NOMO-1 treated with dmso at 0.1 percent for 144 hours (cell line): ENCODE measurements around the gene FURIN.
A peak's percentile ranks its signal among the peaks of the same experiment; 100 is the strongest.
"Not testable (repeated sequence)": the region's sequence is repeated elsewhere in the genome, so short reads cannot be mapped to it uniquely, and the experiment has no call there.

Source experiments
- DNase-seq: peaks from one replicate; lab custom pipeline; 2025; ENCODE audit not compliant: unreplicated experiment; lab: John Stamatoyannopoulos, UW

Gene FURIN

DNA sequence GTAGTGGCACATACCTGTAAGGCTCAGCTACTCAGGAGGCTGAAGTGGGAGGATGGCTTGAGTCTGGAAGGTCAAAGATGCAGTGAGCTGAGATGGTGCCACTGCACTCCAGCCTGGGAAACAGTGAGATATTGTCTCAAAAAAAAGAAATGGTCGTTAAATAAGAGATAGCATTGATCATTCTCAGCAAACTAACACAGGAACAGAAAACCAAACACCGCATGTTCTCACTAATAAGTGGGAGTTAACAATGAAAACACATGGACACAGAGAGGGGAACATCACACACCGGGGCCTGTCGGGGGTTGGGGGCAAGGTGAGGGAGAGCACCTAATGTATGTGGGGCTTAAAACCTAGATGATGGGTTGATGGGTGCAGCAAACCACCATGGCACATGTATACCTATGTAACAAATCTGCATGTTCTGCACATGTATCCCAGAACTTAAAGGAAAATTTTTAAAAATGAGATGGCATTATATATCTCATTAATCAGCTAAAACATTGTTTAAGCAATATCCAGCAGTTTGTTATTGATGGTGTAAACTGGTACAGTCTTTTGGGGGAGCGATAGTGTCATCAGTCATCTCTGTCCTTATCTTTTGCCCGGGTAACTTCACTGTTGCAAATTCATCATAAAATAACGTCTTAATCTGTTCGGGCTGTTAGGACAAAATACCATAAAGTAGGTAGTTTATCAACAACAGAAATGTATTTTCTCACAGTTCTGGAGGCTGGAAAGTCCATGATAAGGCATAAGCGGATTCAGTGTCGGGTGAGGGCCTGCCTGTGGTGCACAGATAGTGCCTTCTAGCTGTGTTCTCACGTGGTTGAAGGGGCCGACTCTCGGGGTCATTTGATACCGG is 33.0 kb downstream of the FURIN start:
- no peak for DNase-seq

DNA sequence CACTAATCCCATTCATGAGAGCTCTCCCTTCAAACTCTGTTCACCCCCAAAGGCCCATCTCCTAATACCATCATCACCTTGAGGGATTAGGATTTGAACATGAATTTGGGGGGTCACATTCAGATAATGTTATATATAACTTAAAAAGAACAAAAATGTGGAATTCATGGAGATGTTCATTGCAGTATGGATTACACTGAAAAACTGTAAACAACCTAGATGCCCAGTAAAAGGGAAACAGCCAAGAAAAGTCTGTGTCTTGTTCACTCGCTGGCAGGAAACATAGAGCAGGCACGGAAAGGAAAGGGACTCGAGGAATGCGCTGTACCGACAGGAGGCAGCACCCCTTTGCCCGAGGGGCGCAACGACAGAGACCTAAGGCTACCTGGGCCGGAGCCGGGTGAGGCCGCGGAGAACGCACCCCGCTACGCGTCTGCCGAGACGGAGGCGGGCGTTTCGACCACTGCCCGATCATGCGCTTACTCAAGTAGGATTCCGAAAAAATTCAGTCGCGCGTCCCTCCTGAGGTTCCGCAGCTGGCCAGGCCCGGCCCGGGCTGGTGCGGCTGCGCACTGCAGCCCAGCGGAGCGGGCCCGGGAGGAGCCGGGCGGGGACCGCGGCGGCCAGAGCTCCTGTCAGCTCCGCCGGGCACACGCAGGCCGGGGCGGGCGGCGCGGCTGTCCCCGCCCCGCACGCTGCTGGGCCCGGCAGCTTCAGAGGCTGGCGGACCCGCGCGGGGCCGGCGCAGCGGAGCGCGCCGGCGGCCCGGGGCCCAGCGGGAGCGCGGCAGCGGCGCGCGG is 33.9 kb downstream of the FURIN start:
- peak; percentile 84 for DNase-seq

- peak; percentile 61 for DNase-seq
Measured at GRCh38 chr15:90902840-90903732, 34.7 kb downstream of the FURIN start, which contains the start of gene MAN2A2. TSS of gene MAN2A2 (plus strand) at chr15:90903302. CDS start at chr15:90904208, 906 bp downstream.

DNA sequence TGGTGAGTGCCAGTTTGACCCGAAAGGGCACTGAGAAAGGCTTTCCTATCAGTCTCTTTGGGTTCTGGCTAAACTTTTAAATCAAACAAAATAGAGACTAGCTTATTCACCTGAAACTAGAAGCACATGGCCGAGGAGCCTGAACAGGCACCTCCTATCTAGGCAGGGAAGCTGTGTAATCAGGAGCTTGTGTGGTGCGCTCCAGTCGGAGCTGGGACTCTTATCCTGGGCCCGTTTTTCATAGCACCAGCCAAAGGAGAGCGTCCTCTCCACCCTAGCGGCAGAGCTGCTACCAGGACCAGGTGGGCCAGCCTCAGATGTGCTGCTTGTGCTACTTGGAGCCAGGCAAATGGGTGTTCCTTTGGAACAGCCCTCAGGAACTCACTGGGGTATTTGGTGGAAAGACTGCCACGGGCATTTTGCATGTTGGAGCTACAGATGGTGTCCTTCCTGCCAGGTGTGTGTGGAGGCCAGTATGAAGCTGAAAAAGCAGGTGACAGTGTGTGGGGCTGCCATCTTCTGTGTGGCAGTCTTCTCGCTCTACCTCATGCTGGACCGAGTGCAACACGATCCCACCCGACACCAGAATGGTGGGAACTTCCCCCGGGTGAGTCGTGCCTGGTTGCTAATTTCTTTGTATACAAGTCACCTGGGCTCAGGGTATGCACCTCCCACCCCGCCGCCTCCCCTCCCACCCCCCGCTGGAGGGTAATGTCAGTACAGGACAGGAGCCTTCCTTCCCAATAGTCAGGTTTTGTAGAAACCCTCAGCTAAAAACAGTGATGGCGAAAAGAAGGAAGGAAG is 35.5 kb downstream of the FURIN start:
- DNase-seq = no peak

DNA sequence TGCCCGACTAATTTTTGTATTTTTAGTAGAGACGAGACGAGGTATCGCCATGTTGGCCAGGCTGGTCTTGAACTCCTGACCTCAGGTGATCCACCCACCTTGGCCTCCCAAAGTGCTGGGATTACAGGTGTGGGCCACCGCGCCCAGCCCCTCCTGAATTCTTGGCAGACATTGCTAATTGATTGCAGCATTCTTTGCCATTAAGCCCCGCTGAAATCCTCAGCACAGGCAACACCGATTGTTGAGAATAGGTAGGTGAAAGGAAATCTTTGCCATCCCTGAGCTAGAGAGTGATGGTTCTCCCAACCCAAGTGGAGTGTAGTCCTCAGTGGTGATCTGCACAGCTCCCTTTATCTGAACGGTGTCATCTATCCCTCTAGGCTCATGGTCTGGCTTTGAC is 36.4 kb downstream of the FURIN start:
- DNase-seq = no peak

DNA sequence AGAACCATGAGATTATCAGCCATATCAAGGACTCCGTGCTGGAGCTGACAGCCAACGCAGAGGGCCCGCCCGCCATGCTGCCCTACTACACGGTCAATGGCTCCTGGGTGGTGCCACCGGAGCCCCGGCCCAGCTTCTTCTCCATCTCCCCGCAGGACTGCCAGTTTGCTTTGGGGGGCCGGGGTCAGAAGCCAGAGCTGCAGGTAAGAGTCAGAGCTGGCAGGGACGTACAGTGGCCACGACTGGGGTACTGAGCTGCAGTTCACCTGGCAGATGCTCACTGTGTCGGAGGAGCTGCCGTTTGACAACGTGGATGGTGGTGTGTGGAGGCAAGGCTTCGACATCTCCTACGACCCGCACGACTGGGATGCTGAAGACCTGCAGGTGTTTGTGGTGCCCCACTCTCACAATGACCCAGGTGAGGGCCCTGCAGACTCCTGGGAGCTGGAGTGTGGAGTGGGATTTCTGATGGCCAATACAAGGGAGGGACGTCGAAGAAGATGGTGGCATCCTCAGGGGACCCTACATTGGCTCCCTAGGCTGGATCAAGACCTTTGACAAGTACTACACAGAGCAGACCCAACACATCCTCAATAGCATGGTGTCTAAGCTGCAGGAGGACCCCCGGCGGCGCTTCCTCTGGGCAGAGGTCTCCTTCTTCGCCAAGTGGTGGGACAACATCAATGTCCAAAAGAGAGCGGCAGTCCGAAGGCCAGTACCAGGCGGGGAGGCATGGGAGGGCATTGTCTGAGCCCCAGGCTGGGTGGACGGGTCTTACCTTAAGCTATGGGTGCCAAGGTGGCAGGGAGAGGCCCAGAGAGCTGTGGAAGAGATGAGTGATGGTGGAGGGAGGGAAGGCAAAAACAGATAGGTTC is 37.2 kb downstream of the FURIN start:
- DNase-seq = no peak

DNA sequence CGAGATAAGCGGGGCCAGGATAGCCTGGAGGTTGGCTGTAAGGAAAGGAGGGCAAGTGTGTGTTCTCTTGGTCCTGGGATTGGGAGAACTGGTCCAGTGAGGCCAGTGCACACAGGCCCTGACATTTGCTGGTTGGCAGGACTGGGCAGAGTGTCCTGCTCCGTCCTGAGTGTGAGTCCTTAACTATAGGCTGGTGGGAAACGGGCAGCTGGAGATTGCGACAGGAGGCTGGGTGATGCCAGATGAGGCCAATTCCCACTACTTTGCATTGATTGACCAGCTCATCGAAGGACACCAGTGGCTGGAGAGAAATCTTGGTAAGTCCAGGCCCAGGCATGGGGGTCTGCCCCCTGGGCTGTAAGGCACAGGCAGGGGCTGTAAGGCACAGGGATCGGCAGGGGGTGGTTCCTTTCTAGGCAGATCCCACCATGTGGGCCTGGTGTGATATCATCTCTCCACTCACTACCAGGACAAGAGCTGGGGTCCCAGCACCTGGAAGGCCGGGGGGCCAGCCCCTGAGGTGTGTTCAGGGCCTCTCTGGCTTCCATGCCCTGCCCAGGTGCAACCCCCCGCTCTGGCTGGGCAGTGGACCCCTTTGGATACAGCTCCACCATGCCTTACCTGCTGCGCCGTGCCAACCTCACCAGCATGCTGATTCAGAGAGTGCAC is 37.9 kb downstream of the FURIN start:
- DNase-seq = no peak

- DNase-seq = no peak
Measured at GRCh38 chr15:90907051-90907660, 38.8 kb downstream of the FURIN start.

GRCh38 chr15:90907838-90908507 is 39.6 kb downstream of the FURIN start:
- no peak for DNase-seq

DNA sequence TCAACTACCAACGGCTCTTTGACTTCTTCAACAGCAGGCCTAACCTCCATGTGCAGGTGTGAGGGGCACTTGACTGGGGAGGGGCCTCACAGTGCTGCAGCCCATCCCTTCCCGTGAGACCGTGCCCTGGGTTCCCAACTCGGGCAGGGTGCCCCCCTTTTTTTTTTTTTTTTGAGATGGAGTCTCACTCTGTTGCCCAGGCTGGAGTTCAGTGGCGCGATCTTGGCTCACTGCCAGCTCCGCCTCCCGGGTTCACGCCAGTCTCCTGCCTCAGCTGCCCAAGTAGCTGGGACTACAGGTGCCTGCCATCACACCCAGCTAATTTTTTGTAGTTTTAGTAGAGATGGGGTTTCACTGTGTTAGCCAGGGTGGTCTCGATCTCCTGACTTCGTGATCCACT is 41.1 kb downstream of the FURIN start:
- not testable (repeated sequence) for DNase-seq

DNA sequence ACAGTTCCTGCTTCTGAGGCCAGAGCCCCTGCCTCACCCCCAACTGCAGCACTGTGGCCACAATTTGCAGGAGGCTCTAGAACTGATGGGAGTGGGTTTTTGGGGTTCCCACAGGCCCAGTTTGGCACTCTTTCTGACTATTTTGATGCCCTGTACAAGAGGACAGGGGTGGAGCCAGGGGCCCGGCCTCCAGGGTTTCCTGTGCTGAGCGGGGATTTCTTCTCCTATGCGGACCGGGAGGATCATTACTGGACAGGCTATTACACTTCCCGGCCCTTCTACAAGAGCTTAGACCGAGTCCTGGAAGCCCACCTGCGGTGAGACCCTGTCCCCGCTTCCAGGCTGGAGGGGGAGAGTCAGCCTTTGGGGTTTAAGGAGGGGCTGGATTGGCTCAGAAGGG is 41.6 kb downstream of the FURIN start:
- DNase-seq = no peak

- no peak for DNase-seq
Measured at GRCh38 chr15:90910441-90911301, 42.3 kb downstream of the FURIN start.

DNA sequence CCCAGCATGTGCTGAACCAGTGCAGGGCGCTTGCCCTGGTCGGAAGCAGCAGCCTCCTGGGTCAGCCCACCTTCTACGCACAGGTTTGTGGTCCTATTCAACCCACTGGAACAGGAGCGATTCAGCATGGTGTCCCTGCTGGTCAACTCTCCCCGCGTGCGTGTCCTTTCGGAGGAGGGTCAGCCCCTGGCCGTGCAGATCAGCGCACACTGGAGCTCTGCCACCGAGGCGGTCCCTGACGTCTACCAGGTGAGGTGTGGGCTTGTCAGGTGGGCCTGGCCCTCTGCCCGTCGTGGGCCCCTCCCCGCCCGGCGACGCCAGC is 42.9 kb downstream of the FURIN start:
- no peak for DNase-seq

GRCh38 chr15:90911906-90912769 is 43.8 kb downstream of the FURIN start:
- no peak for DNase-seq

DNA sequence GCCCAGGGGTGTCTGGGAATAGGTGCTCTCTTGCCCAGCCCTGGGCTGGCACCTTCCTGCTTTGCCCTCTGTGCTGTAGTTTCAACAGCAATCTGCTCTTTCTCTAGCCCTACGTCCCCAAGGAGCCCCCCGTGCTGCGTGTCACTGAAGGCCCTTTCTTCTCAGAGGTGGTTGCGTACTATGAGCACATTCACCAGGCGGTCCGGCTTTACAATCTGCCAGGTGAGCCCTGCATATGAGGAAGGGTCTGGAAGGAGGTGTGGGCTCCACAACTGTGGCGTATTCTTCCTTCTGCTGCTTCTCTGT is 44.3 kb downstream of the FURIN start:
- no peak for DNase-seq

DNA sequence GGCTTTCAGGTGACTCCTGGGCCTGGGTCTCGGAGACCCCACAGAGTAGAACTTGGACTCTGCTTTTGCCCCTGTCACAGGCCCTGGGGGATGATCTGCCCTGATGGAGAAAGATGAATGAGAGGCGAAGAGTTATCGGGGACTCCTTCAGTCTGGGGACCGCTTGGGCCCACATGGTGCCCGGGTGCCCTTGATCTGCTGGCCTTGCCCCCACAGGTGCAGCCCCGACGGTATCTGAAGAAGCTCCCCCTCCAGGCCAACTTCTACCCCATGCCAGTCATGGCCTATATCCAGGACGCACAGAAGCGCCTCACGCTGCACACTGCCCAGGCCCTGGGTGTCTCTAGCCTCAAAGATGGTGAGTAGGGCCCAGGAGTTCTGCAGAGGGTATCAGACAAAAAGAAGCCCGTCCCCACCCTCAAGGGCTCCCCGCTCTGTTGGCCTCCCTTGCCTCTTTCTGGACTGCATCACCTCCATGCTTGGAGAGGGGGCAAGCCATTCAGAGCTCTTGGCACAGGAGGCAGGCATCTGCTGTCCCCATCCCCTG is 45.1 kb downstream of the FURIN start:
- no peak for DNase-seq
